PC-3 (cell line): ENCODE results near the gene LNX1. TPM values are rescaled to one million over a fixed set of nuclear protein-coding genes. Genes with fewer than 3 reads are reported as not detected.

Experiments used
- ATAC-seq: fragments of 200-7000 bp; cut with Tn5 transposase; 2 replicates; pipeline ENCODE4 v1.9.1; 2020; ENCODE audit warnings: mild to moderate bottlenecking, moderate library complexity
- BruUV-seq: library from RNA; stranded (reverse); fragments of 400-500 nt; replicated peaks from 2 replicates; lab custom pipeline; 2021; lab: Mats Ljungman, UMichigan
- CTCF ChIA-PET: fragments of 300-600 bp; sonication (Branson Sonifier 250); formaldehyde crosslinking; loops from one replicate; lab custom pipeline; 2022; ENCODE audit warnings: antibody characterized with exemption; lab: Charles Lee
- POLR2A ChIA-PET: fragments of 300-600 bp; sonication (Branson Sonifier 250); formaldehyde crosslinking; loops from one replicate; lab custom pipeline; 2022; ENCODE audit warnings: antibody characterized with exemption; ENCODE audit not compliant: unreplicated experiment; lab: Charles Lee
- DNase-seq: peaks from one replicate; pipeline ENCODE4 v3.0.0-alpha.2; 2015
- H2AFZ ChIP-seq: fragments of 300-600 bp; sonication (generic); 2 replicates; pipeline ENCODE4 v1.6.0; 2016; ENCODE audit warnings: antibody characterized with exemption, low read length
- H3F3A ChIP-seq: fragments of 300-600 bp; sonication (generic); one replicate; pipeline ENCODE4 v1.6.0; 2017; ENCODE audit warnings: antibody characterized with exemption, low read length, control low read depth, mild to moderate bottlenecking; ENCODE audit not compliant: unreplicated experiment
- H3K27ac ChIP-seq: fragments of 300-600 bp; sonication (generic); 2 replicates; pipeline ENCODE4 v1.5.1; 2016; ENCODE audit warnings: mild to moderate bottlenecking, low read length
- H3K27me3 ChIP-seq: fragments of 300-600 bp; sonication (generic); 2 replicates; pipeline ENCODE4 v1.6.1; 2016; ENCODE audit warnings: low read length, mixed read lengths
- H3K36me3 ChIP-seq: fragments of 300-600 bp; sonication (generic); 2 replicates; pipeline ENCODE4 v1.6.1; 2016; ENCODE audit warnings: low read depth, mixed run types, low read length, mixed read lengths
- H3K4me1 ChIP-seq: fragments of 300-600 bp; sonication (generic); 2 replicates; pipeline ENCODE4 v1.5.1; 2016; ENCODE audit warnings: low read length; ENCODE audit not compliant: insufficient read depth
- H3K4me2 ChIP-seq: fragments of 300-600 bp; sonication (generic); 2 replicates; pipeline ENCODE4 v1.6.0; 2016; ENCODE audit warnings: low read length
- H3K4me3 ChIP-seq: fragments of 300-600 bp; sonication (generic); 2 replicates; pipeline ENCODE4 v1.5.1; 2016; ENCODE audit warnings: mild to moderate bottlenecking, low read length, mixed read lengths
- H3K79me2 ChIP-seq: fragments of 300-600 bp; sonication (generic); 2 replicates; pipeline ENCODE4 v1.6.1; 2017; ENCODE audit warnings: low read length, mixed read lengths
- H3K9ac ChIP-seq: fragments of 300-600 bp; sonication (generic); 2 replicates; pipeline ENCODE4 v1.6.0; 2016; ENCODE audit warnings: mild to moderate bottlenecking, low read length
- H3K9me2 ChIP-seq: fragments of 300-600 bp; sonication (generic); replicated peaks from 2 replicates; pipeline ENCODE4 v1.6.1; 2016; ENCODE audit warnings: mixed run types, low read length, mixed read lengths
- H3K9me3 ChIP-seq: fragments of 300-600 bp; sonication (generic); 2 replicates; pipeline ENCODE4 v1.6.1; 2016; ENCODE audit warnings: low read length, mixed read lengths
- H4K20me1 ChIP-seq: fragments of 300-600 bp; sonication (generic); 2 replicates; pipeline ENCODE4 v1.6.1; 2016; ENCODE audit warnings: low read length, mixed read lengths
- CTCF ChIP-seq: fragments of 300-600 bp; sonication (generic); conservative IDR thresholded peaks from 2 replicates; pipeline ENCODE4 v1.5.1; 2017; ENCODE audit warnings: antibody characterized with exemption, low read depth, mild to moderate bottlenecking, low read length
- EZH2 ChIP-seq: fragments of 300-600 bp; sonication (generic); IDR thresholded peaks from one replicate; pipeline ENCODE4 v1.6.1; 2017; ENCODE audit warnings: antibody characterized with exemption, mild to moderate bottlenecking, low read length; ENCODE audit not compliant: unreplicated experiment
- EZH2phosphoT487 ChIP-seq: fragments of 300-600 bp; sonication (generic); IDR thresholded peaks from 2 replicates; pipeline ENCODE4 v1.6.1; 2018; ENCODE audit warnings: mild to moderate bottlenecking, antibody characterized with exemption, low read length, borderline replicate concordance
- intact Hi-C: fragments of 100-400 bp; cut with micrococcal nuclease; formaldehyde crosslinking; loops from 2 replicates; pipeline ENCODE4 v1.9.0; 2023
- total RNA-seq: library from RNA; depleted of rRNA; stranded (reverse); fragments of >200 nt; gene quantifications from 2 replicates; pipeline ENCODE4 v1.2.3, GENCODE V29; 2014

LNX1 gene
- total RNA-seq, 1 experiment from 2014 or later, result 2.8 TPM

- Histone ChIP-seq H3K27me3 (0 out of 2 replicates have a peak, but pooled peaks cover 3% of the 10 kb centered on the region), H3K79me2 (no peaks in the 10 kb centered on the region), H3K4me1 (peaks cover under 1% of the 10 kb centered on the region), H3K27ac (no peak overlapping the region), H3K4me2 (no peak overlapping the region), H3F3A (no peaks in the 10 kb centered on the region), H2AFZ (no peak overlapping the region), H3K4me3 (no peak overlapping the region), H3K9me3 (no peaks in the 10 kb centered on the region), H3K36me3 (no peaks in the 10 kb centered on the region), H3K9me2 (no peaks in the 10 kb centered on the region), H4K20me1 (no peaks in the 10 kb centered on the region), H3K9ac (no peak overlapping the region)
- no peak for ATAC-seq
- no TSS peak for BruUV-seq
- intact Hi-C loops, result no loop called here
- DNase-seq, result no peak
- POLR2A ChIA-PET, result no interaction called here
- CTCF ChIA-PET, result no interaction called here
- no peak for TF ChIP-seq CTCF
- TF ChIP-seq EZH2, result no peak
- no peak for TF ChIP-seq EZH2phosphoT487
Measured at GRCh38 chr4:53638919-53639318, 47.6 kb upstream of the LNX1 start.

- Histone ChIP-seq H3K4me1 (no peaks in the 10 kb centered on the region), H3K36me3 (no peaks in the 10 kb centered on the region), H3F3A (no peaks in the 10 kb centered on the region), H4K20me1 (no peaks in the 10 kb centered on the region), H3K27me3 (0 out of 2 replicates have a peak, but pooled peaks cover 3% of the 10 kb centered on the region), H3K79me2 (no peaks in the 10 kb centered on the region), H3K9me3 (no peaks in the 10 kb centered on the region), H3K4me2 (no peak overlapping the region), H3K9ac (no peak overlapping the region), H3K27ac (no peak overlapping the region), H2AFZ (no peak overlapping the region), H3K4me3 (no peak overlapping the region), H3K9me2 (no peaks in the 10 kb centered on the region)
- DNase-seq (no peak), ATAC-seq (no peak)
- no TSS peak for BruUV-seq
- CTCF ChIA-PET, result no interaction called here
- intact Hi-C loops, result no loop called here
- POLR2A ChIA-PET, result no interaction called here
- TF ChIP-seq CTCF, result no peak
- TF ChIP-seq EZH2phosphoT487, result no peak
- no peak for TF ChIP-seq EZH2
Measured at GRCh38 chr4:53637348-53637747, 46.1 kb upstream of the LNX1 start.

GRCh38 chr4:53635697-53636483, 44.6 kb upstream of the LNX1 start:
- TF ChIP-seq EZH2 (no peak), CTCF (no peak), EZH2phosphoT487 (no peak)
- no peak for ATAC-seq
- H3K27ac ChIP-seq, result no peak overlapping the region
- no peak overlapping the region for H3K4me3 ChIP-seq
- no peak for DNase-seq
- H4K20me1 ChIP-seq, result no peaks in the 10 kb centered on the region
- H3K36me3 ChIP-seq, result no peaks in the 10 kb centered on the region
- H3K27me3 ChIP-seq, result 0 out of 2 replicates have a peak, but pooled peaks cover 3% of the 10 kb centered on the region
- no peaks in the 10 kb centered on the region for H3F3A ChIP-seq
- H3K9ac ChIP-seq, result no peak overlapping the region
- intact Hi-C loops, result no loop called here
- H2AFZ ChIP-seq, result no peak overlapping the region
- H3K9me3 ChIP-seq, result no peaks in the 10 kb centered on the region
- H3K9me2 ChIP-seq, result no peaks in the 10 kb centered on the region
- H3K79me2 ChIP-seq, result no peaks in the 10 kb centered on the region
- H3K4me2 ChIP-seq, result no peak overlapping the region
- ChIA-PET CTCF (no interaction called here), POLR2A (no interaction called here)
- no TSS peak for BruUV-seq
- H3K4me1 ChIP-seq, result no peaks in the 10 kb centered on the region
